Common myeloid progenitor, CD34-positive (primary cell): Measurements from ENCODE around the gene OR52E4.

Experiments used
- CTCF ChIA-PET: fragments of 350-600 bp; sonication (Branson Sonifier 250); formaldehyde crosslinking; loops from one replicate; lab custom pipeline; 2021; ENCODE audit warnings: antibody characterized with exemption; lab: Charles Lee
- POLR2A ChIA-PET: fragments of 350-600 bp; sonication (Branson Sonifier 250); formaldehyde crosslinking; loops from one replicate; lab custom pipeline; 2021; ENCODE audit warnings: antibody characterized with exemption; lab: Charles Lee
- DNase-seq, 3 donors: peaks; one replicate each; pipeline versions ENCODE4 v3.0.0 to v3.0.0-alpha.2; 2013
- H3K27ac ChIP-seq, 2 experiments: 1 replicate in 1 of 2; 2 replicates in 1 of 2; pipeline ENCODE4 v1.7.0; 2013; ENCODE audit warnings: inconsistent platforms in 2 of 2, low read length in 2 of 2, mild to moderate bottlenecking in 2 of 2, low read depth in 1 of 2, moderate library complexity in 1 of 2; ENCODE audit not compliant: severe bottlenecking in 2 of 2, insufficient read depth in 1 of 2, poor library complexity in 1 of 2
- H3K27me3 ChIP-seq, 5 experiments: replicated peaks in 2 of 5; 1 replicate in 3 of 5; 2 replicates in 2 of 5; pipeline versions ENCODE4 v1.6.1 to v1.7.0; 2013; ENCODE audit warnings: low read length in 4 of 5, mild to moderate bottlenecking in 2 of 5, moderate library complexity in 2 of 5, inconsistent platforms in 1 of 5; ENCODE audit not compliant: insufficient read depth in 5 of 5, control insufficient read depth in 4 of 5
- H3K36me3 ChIP-seq, 4 experiments: 1 replicate in 2 of 4; 2 replicates in 2 of 4; pipeline versions ENCODE4 v1.6.1 to v1.7.0; 2013; ENCODE audit warnings: low read length in 3 of 4, control low read depth in 1 of 4, mild to moderate bottlenecking in 1 of 4; ENCODE audit not compliant: control insufficient read depth in 4 of 4, insufficient read depth in 4 of 4
- H3K4me1 ChIP-seq, 4 experiments: 1 replicate in 3 of 4; 2 replicates in 1 of 4; pipeline versions ENCODE4 v1.6.1 to v1.7.1; 2013; ENCODE audit warnings: low read length in 3 of 4, mild to moderate bottlenecking in 3 of 4, control low read depth in 1 of 4, inconsistent platforms in 1 of 4, moderate library complexity in 1 of 4; ENCODE audit not compliant: control insufficient read depth in 4 of 4, insufficient read depth in 4 of 4; ENCODE audit errors: control extremely low read depth in 1 of 4
- H3K4me3 ChIP-seq, 7 experiments: 1 replicate in 4 of 7; 2 replicates in 3 of 7; pipeline versions ENCODE4 v1.5.1 to v1.7.0; 2013; ENCODE audit warnings: mild to moderate bottlenecking in 7 of 7, low read length in 6 of 7, moderate library complexity in 6 of 7, inconsistent platforms in 2 of 7, low read depth in 2 of 7, control low read depth in 1 of 7; ENCODE audit not compliant: insufficient read depth in 4 of 7, control insufficient read depth in 1 of 7; ENCODE audit errors: extremely low read depth in 1 of 7
- H3K9me3 ChIP-seq, 5 experiments: 1 replicate in 4 of 5; 2 replicates in 1 of 5; pipeline versions ENCODE4 v1.6.1 to v1.7.1; 2013; ENCODE audit warnings: low read length in 4 of 5, mild to moderate bottlenecking in 2 of 5, inconsistent platforms in 1 of 5, low read depth in 1 of 5, moderate library complexity in 1 of 5; ENCODE audit not compliant: control insufficient read depth in 4 of 5, insufficient read depth in 2 of 5; ENCODE audit errors: control extremely low read depth in 1 of 5
- WGBS: methylation state at CpG from one replicate; pipeline ENCODE4 v1.1.5; 2013; ENCODE audit not compliant: insufficient coverage; 5-methylcytosine and 5-hydroxymethylcytosine counted together

The OR52E4 gene

GRCh38 chr11:5891216-5891800, 10.9 kb downstream of the OR52E4 start:
- H3K9me3 ChIP-seq = no peaks in the 10 kb centered on the region
- ChIA-PET POLR2A (no interaction called here), CTCF (interaction anchor here (0.8 to 1.4 kb wide), 14 partner anchors 9 to 424 kb away, joined by 3 to 12 read pairs (median 4); partner anchors contain the start of genes OR52N2 and TRIM5)
- 86% methylated on average over 1 of the region's 4 CpGs for whole genome bisulfite sequencing
- H3K4me1 ChIP-seq = no peaks in the 10 kb centered on the region
- DNase-seq = peak; percentile 48 to 66 (median 61)
- H3K27ac ChIP-seq = no peak overlapping the region
- H3K36me3 ChIP-seq = no peaks in the 10 kb centered on the region
- H3K4me3 ChIP-seq = no peak overlapping the region
- H3K27me3 ChIP-seq = no peaks in the 10 kb centered on the region

- Histone ChIP-seq H3K4me3 (no peak within 1 kb of the TSS), H3K9me3 (no peaks in the 10 kb centered on the region), H3K27me3 (no peaks in the 10 kb centered on the region), H3K27ac (no peak within 1 kb of the TSS), H3K4me1 (no peaks in the 10 kb centered on the region), H3K36me3 (no peaks in the 10 kb centered on the region)
- POLR2A ChIA-PET = no interaction called here
- DNase-seq = no peak
- CTCF ChIA-PET = interaction anchor here (1.0 to 1.6 kb wide), 3 partner anchors 10 to 293 kb away, joined by 3 to 4 read pairs (median 3); no protein-coding TSS in a partner anchor
- 100% methylated on average over 3 of the region's 3 CpGs for WGBS
Measured at GRCh38 chr11:5892908-5893307, 12.5 kb downstream of the OR52E4 start, which contains the start of gene OR52E5. TSS of gene OR52E5 (plus strand) at chr11:5893208. CDS start at chr11:5900777, 7,569 bp downstream.

GRCh38 chr11:5899534-5899933, 19.1 kb downstream of the OR52E4 start:
- ChIA-PET CTCF (no interaction called here), POLR2A (no interaction called here)
- H3K36me3 ChIP-seq = no peaks in the 10 kb centered on the region
- no peaks in the 10 kb centered on the region for H3K27me3 ChIP-seq
- no peak overlapping the region for H3K27ac ChIP-seq
- no peak for DNase-seq
- H3K4me3 ChIP-seq = no peak overlapping the region
- H3K4me1 ChIP-seq = no peaks in the 10 kb centered on the region
- no CpG with 5 or more reads among the region's 2 CpGs for WGBS
- no peaks in the 10 kb centered on the region for H3K9me3 ChIP-seq

- H3K9me3 ChIP-seq = peaks cover 0 to 3% (median 0%) of the 10 kb centered on the region in 5 experiments
- WGBS = 50% methylated on average over 1 of the region's 2 CpGs
- peaks cover 0 to 2% (median 0%) of the 10 kb centered on the region in 5 experiments for H3K27me3 ChIP-seq
- no peaks in the 10 kb centered on the region for H3K36me3 ChIP-seq
- no peak for DNase-seq
- no peaks in the 10 kb centered on the region for H3K4me1 ChIP-seq
- POLR2A ChIA-PET = no interaction called here
- no peak overlapping the region for H3K4me3 ChIP-seq
- no peak overlapping the region for H3K27ac ChIP-seq
- CTCF ChIA-PET = no interaction called here
Measured at GRCh38 chr11:5910540-5910939, 30.1 kb downstream of the OR52E4 start.

- Histone ChIP-seq H3K4me3 (no peak overlapping the region), H3K4me1 (no peaks in the 10 kb centered on the region), H3K27me3 (no peaks in the 10 kb centered on the region), H3K9me3 (peaks cover 0 to 5% (median 1%) of the 10 kb centered on the region in 5 experiments), H3K27ac (no peak overlapping the region), H3K36me3 (no peaks in the 10 kb centered on the region)
- ChIA-PET POLR2A (no interaction called here), CTCF (no interaction called here)
- DNase-seq = peak in 2 of 3 donors; percentile 5 to 11
- 92% methylated on average over 2 of the region's 2 CpGs for WGBS
Measured at GRCh38 chr11:5922749-5923426, 42.5 kb downstream of the OR52E4 start.

DNA sequence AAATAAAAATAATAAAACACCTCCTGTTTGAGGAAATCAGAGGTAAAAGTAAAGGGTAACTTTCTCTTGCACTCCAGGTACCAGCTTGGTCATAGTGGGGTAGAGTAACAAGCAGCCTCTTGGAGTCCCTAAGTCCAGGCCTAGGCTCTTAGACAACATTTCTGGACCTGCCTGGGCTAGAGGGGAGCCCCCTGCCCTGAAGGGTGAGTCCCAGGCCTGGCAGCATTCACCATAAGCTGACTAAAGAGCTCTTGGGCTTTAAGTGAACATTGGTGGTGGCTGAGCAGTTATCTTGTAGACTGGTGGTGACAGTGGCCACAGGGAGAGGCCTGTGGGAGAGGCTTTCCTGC, 43.0 kb downstream of the OR52E4 start:
- ChIA-PET POLR2A (no interaction called here), CTCF (no interaction called here)
- no peak for DNase-seq
- H3K4me3 ChIP-seq = no peak overlapping the region
- H3K36me3 ChIP-seq = no peaks in the 10 kb centered on the region
- no peaks in the 10 kb centered on the region for H3K27me3 ChIP-seq
- H3K27ac ChIP-seq = no peak overlapping the region
- H3K4me1 ChIP-seq = no peaks in the 10 kb centered on the region
- peaks cover 0 to 5% (median 1%) of the 10 kb centered on the region in 5 experiments for H3K9me3 ChIP-seq

GRCh38 chr11:5923794-5924193, 43.4 kb downstream of the OR52E4 start:
- no peak for DNase-seq
- CTCF ChIA-PET = no interaction called here
- Histone ChIP-seq H3K27me3 (no peaks in the 10 kb centered on the region), H3K36me3 (no peaks in the 10 kb centered on the region), H3K4me1 (no peaks in the 10 kb centered on the region), H3K4me3 (no peak overlapping the region), H3K27ac (no peak overlapping the region), H3K9me3 (peaks cover 0 to 5% (median 1%) of the 10 kb centered on the region in 5 experiments)
- POLR2A ChIA-PET = no interaction called here
